GM19193 (cell line): ENCODE results near the gene BORCS8.

Source experiments
- POLR2A ChIP-seq: IDR thresholded peaks from 4 replicates; pipeline ENCODE4 v1.6.1; 2011; ENCODE audit not compliant: insufficient read depth, insufficient read length; ENCODE audit errors: extremely low read depth

Gene BORCS8

DNA sequence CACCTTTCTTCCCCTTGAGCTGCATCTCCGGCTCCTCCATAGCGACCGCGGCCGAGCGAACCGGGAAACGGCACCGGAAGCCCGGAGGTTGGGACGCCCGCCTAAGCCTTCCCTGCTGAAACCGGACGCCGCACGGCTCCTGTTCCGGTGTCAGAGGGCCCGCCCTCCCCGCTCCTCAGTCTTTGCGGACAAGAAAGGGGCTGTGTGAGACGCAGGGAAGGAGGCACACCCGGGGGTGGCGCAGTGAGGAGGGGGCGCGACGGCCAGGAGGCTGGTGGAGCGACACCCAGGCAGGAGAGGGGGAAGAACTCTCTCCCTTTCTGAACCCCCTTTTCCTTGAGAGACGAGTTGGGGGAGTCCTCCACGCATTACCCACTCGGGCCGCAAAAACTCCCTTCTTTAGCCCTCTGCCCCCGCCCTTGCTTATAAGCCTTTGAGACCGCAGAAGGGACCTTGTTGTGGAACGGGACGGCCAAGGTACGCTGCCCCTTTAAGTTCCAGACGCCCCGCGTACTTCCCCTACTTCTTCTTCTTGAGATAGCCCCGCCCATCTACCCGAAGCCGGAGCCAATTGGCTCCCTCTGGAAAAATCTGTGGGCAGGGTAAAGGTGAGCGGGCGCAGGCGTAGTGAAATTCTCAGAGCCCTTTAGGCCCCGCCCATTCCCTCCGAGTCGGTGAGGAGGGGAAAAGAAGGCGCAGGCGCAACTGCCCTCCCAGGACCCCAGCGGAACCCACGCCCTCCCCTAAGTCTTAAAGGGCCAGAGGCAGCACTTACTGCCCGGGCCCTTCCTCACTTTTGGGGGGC is at the start of gene BORCS8, which contains the start of gene RFXANK:
Gene BORCS8 (minus strand): TSS at position 75 of the 805 bp plus-strand sequence. CDS start 35 bp downstream, at position 40.
Gene RFXANK (plus strand): TSS at position 181 of the 805 bp plus-strand sequence. CDS start 1,689 bp downstream, outside the sequence.
- TF ChIP-seq POLR2A, result peak; percentile 81

DNA sequence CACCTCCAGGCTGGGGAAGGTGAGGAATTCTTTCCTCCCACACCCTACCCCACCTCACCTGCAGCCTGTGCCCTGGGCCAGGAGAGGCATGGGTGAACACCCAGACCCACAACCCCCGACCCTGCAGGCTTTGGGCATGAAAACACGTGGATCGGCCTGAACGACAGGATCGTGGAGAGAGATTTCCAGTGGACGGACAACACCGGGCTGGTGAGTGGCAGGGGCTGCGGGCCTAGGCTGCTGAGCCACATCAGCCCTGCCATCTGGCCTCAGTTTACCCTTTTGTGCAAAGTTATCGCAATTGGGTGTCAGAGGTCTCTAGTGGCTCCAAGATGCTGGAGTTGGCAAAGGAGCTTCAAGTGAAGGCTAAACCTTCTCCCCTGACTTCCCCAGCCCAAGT is 48.5 kb upstream of the BORCS8 start:
- no peak for TF ChIP-seq POLR2A

DNA sequence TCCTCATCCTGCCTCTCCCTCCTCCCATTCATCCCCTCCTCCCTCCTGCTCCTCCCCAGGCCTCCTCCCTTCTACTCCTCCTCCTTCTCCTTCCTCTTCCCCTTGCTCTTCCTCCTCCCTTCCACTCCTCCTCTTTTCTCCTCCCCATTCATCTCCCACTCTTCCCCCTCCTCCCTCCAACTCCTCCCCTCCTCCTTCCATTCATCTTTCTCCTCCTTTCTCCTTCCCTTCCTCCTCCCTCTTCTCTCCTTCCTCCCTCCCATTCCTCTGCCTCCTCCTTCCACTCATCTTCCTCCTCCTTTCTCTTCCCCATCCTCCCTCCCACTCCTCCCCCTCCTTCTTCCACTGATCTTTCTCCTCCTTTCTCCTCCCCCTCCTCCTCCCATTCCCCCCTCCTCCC is 47.7 kb upstream of the BORCS8 start:
- no peak for TF ChIP-seq POLR2A

DNA sequence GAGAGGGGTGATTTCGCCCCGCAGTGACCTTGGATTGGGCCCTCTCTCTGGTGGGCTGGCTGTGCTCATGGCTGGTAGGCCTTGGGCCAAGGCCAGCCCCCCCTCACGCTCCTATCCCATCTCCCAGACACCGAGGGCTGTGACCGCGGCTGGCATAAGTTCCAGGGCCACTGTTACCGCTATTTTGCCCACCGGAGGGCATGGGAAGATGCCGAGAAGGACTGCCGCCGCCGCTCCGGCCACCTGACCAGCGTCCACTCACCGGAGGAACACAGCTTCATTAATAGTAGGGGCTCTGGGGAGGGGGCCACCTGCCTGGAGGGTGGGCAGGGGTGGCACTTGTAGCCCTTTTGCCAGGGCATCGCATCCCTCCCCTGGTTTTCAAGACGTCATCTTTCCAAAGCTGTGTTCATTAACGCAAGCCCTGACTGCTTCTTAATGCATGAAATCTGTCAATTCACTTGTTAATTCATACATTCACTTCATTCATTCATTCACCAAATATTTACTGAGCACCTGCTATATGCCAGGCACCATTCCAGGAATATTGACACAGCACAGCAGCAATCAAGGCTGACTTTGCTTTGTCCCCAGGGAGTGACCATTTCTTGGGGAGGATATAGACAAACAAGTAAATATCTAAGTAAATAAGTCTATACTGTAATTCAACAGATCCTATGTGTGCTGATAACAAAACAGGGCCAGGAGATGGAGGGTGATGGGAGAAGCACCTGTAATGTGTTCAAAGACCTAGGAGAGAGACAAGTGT is 46.4 kb upstream of the BORCS8 start:
- no peak for TF ChIP-seq POLR2A

DNA sequence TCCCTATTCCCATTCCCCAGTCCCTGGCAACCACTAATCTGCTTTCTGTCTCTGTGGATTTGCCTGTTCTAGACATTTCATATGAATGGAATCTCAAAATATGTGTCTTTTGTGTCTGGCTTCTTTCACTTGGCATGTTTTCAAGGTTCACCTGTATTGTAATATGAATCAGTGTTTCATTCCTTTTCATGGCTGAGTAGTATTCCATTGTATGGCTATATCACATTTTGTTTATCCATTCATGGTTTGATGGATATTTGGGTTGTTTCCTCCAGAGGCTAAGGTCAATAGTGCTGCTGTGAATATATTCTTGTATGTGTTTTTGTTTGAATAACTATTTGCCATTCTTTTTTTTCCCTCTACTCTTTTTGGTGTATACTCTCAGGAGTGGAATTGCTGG is 44.2 kb upstream of the BORCS8 start:
- TF ChIP-seq POLR2A, result no peak

DNA sequence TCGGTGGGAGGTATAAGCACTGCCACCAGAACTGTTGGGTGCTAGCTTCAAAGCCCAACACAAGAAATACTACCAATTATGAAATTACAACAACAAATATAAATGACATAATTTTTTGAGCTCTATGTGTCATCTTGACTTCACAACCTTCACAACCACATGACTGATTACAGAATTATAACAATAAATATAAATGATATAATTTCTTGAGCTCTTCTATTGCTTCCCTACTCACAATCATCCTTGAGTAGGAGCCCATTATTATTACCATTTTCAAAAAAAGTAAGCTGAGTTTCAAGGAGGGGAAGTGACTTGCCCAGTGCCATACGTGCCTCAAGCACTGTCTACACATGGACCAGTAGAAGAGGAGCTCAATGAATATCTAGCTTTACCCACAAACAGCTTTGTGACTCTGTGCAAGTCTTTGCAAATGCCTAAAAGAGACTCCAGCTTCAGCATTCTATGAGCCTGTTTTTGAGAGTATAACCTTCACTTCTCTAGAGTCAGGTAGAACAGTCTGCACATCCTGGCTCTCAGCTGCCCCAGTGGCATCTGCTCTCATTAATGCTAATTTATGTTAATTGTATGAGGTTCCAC is 42.4 kb upstream of the BORCS8 start:
- TF ChIP-seq POLR2A, result no peak

DNA sequence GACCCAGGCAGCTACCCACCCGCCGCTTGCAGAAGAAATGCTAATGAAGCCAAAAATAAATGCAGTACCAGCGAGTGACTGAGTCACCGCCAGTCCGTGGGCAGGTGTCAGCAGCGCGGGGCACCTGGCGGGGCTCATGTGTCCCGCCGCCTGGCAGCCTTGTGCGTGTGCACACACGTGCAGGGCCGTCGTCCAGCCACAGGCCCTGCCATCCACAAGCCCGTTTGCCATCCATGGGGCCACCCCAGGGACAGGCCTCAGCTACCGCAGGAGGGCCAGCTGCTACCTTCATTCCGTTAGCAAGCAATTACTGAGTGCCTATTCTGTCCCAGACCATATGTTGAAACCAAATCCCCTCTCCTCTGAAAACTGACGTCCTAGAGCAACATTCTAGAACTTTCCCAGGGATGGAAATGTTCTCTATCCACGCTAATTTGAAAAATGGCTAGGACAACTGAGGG is 40.3 kb upstream of the BORCS8 start:
- no peak for TF ChIP-seq POLR2A

DNA sequence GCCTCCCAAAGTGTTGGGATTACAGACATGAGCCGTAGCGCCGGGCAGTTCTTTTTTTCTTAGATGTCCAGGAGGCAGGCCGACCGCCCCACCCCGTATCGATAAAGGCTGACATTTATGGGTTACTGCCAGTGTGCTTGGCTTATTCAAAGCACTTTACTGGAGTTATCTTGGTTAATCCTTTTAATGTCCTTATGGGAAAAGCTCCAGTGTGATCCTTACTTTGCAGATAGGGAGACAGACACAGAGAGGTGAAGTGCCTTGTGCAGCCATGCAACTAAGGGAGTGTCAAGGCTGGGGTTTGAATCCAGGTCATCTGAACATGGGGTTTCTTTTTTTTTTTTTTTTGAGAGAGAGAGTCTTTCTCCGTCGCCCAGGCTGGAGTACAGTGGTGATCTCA is 39.0 kb upstream of the BORCS8 start:
- no peak for TF ChIP-seq POLR2A

DNA sequence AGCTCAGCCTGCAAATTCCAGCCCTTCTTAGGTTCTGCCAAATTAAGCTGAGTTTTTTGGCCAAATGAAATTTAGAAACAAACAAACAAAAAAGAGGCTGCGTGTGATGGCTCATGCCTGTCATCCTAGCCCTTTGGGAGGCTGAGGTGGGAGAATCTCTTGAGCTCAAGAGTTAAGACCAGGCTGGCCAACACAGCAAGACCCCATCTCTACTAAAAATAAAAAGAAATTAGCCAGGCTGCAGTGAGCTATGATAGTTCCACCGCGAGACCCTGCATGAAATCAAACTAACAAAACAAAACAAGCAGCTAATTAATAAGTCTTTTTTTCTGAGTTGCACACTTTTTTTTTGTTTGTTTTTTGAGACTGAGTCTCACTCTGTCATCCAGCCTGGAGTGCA is 37.7 kb upstream of the BORCS8 start:
- no peak for TF ChIP-seq POLR2A

DNA sequence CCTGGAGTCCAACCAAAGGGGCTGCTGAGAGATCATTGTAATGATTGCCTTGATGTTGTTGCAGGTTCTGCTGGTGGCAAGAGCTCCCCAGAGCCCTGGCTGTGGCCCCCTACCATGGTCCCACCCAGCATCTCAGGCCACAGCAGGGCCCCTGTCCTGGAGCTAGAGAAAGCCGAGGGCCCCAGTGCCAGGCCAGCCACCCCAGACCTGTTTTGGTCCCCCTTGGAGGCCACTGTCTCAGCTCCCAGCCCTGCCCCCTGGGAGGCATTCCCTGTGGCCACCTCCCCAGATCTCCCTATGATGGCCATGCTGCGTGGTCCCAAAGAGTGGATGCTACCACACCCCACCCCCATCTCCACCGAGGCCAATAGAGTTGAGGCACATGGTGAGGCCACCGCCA is 35.3 kb upstream of the BORCS8 start:
- TF ChIP-seq POLR2A, result no peak

DNA sequence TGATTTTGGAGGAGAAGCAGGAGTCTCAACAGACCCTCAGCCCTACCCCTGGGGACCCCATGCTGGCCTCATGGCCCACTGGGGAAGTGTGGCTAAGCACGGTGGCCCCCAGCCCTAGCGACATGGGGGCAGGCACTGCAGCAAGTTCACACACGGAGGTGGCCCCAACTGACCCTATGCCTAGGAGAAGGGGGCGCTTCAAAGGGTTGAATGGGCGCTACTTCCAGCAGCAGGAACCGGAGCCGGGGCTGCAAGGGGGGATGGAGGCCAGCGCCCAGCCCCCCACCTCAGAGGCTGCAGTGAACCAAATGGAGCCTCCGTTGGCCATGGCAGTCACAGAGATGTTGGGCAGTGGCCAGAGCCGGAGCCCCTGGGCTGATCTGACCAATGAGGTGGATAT is 34.7 kb upstream of the BORCS8 start:
- TF ChIP-seq POLR2A, result no peak

DNA sequence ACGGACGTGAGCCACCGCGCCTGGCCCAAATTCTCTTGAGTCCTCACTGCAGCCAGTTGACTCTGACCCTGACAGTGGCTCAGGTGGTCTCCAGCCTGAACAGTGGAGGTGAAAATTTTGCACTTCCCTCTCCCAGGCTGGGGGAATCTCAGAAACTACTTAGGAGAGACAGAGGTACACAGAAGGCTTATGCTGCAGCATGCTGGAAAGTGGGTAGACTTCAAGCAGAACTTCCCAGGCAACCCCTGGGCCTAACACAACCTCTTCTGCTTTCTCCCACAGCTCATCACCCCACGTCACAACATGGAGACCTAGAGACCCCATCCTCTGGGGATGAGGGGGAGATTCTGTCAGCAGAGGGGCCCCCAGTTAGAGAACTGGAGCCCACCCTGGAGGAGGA is 34.3 kb upstream of the BORCS8 start:
- no peak for TF ChIP-seq POLR2A

DNA sequence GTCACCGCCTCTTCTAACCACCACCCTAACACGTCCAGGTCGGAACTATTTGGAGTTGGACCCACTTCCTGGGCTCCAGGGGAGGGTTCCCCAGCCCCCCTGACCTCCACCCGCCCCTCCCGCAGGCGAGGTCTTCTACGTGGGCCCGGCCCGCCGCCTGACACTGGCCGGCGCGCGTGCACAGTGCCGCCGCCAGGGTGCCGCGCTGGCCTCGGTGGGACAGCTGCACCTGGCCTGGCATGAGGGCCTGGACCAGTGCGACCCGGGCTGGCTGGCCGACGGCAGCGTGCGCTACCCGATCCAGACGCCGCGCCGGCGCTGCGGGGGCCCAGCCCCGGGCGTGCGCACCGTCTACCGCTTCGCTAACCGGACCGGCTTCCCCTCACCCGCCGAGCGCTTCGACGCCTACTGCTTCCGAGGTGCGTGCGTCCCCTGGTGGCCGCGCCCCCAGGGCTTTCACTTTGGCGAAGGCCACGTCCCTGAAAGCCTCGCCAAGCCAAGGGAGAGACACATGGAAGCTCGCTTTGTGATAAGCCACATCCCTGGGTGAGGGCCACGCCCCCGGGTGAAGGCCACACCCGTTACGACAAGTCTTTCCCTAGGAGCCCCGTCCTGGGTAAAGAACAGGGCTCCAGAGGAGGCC is 33.0 kb upstream of the BORCS8 start:
- TF ChIP-seq POLR2A, result no peak

DNA sequence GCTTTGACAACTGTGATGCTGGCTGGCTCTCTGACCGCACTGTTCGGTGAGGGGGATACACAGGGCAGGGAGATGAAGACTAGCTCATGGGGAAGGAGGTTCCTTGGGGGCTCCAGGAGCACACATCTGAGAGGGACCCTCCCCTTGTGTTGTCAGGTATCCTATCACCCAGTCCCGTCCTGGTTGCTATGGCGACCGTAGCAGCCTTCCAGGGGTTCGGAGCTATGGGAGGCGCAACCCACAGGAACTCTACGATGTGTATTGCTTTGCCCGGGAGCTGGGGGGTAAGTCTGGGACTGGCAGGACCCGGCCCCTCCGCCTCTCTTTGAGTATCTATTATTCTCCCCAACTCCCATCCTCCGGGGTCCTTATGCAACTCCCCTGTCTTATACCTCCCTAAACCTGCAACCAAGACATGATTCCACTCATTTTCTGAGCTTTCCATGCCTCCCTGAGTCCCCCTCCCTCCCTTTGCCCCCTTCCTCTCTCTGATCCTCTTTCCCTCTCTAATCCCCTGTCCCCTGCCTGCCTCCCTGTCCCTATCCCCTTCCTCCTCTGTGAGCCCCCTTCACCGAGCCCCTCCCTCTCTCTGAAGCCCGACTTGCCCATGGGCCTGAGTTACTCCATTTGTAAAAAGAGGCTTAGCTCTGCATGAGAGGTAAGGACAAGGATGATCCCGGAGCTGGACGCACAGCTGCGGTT is 32.3 kb upstream of the BORCS8 start:
- TF ChIP-seq POLR2A, result no peak
